Stimulated activated CD4-positive, alpha-beta T cell treated with anti-CD3 and anti-CD28 coated beads, TNF-alpha, amount 100 ng/mL, for 24 hours (primary cell): ENCODE results near the gene ADAMTS2.

ENCODE experiments used
- DNase-seq, 3 experiments: peaks; one replicate each; pipeline ENCODE4 v3.0.0-alpha.2; 2020; ENCODE audit warnings: low read depth in 3 of 3

Gene ADAMTS2

GRCh38 chr5:179194941-179195381 lies 150.3 kb downstream of the ADAMTS2 start:
- DNase-seq = no peak

GRCh38 chr5:179194201-179194910 lies 150.9 kb downstream of the ADAMTS2 start:
- DNase-seq = no peak

- DNase-seq = no peak
These were observed 151.5 kb downstream of the ADAMTS2 start for GRCh38 chr5:179193746-179194145.

GRCh38 chr5:179192891-179193470 lies 152.3 kb downstream of the ADAMTS2 start:
- DNase-seq = no peak

- no peak for DNase-seq
These were observed 152.9 kb downstream of the ADAMTS2 start for GRCh38 chr5:179192185-179192890.

GRCh38 chr5:179191506-179192184 lies 153.6 kb downstream of the ADAMTS2 start:
- no peak for DNase-seq

GRCh38 chr5:179190851-179191505 lies 154.3 kb downstream of the ADAMTS2 start:
- no peak for DNase-seq

GRCh38 chr5:179188636-179189035 lies 156.6 kb downstream of the ADAMTS2 start:
- DNase-seq = no peak

- no peak for DNase-seq
These were observed 157.3 kb downstream of the ADAMTS2 start for GRCh38 chr5:179187681-179188575.

GRCh38 chr5:179187229-179187678 lies 158.0 kb downstream of the ADAMTS2 start:
- DNase-seq = no peak

GRCh38 chr5:179186801-179187200 lies 158.5 kb downstream of the ADAMTS2 start:
- DNase-seq = no peak

- DNase-seq = no peak
These were observed 159.3 kb downstream of the ADAMTS2 start for GRCh38 chr5:179185941-179186411.

GRCh38 chr5:179185256-179185940 lies 159.9 kb downstream of the ADAMTS2 start:
- no peak for DNase-seq

- no peak for DNase-seq
These were observed 160.7 kb downstream of the ADAMTS2 start for GRCh38 chr5:179184521-179185050.

GRCh38 chr5:179183481-179183880 lies 161.8 kb downstream of the ADAMTS2 start:
- DNase-seq = no peak

- no peak for DNase-seq
These were observed 162.7 kb downstream of the ADAMTS2 start for GRCh38 chr5:179182601-179183000.

- no peak for DNase-seq
These were observed 163.3 kb downstream of the ADAMTS2 start for GRCh38 chr5:179181988-179182387.

- no peak for DNase-seq
These were observed 164.2 kb downstream of the ADAMTS2 start for GRCh38 chr5:179180921-179181645.

- no peak for DNase-seq
These were observed 165.1 kb downstream of the ADAMTS2 start for GRCh38 chr5:179180061-179180610.
